BJ (cell line): Measurements from ENCODE around the gene KIF16B. TPM values are rescaled to one million over a fixed set of nuclear protein-coding genes. Genes with fewer than 3 reads are reported as not detected.

ENCODE experiments used
- CTCF ChIA-PET: fragments of 350-600 bp; formaldehyde crosslinking; extraction: SDS; loops from one replicate; lab custom pipeline; 2021; ENCODE audit warnings: antibody characterized with exemption, inconsistent platforms; lab: Yijun Ruan, JAX
- POLR2A ChIA-PET: fragments of 300-600 bp; sonication (Branson Sonifier 250); formaldehyde crosslinking; extraction: SDS; loops from one replicate; lab custom pipeline; 2021; ENCODE audit warnings: antibody characterized with exemption; lab: Charles Lee
- DNase-seq: peaks from one replicate; pipeline ENCODE4 v3.0.0-alpha.2; 2011; ENCODE audit warnings: low read depth
- H3K27me3 ChIP-seq: 2 replicates; pipeline ENCODE4 v1.6.0; 2011; ENCODE audit warnings: low read length; ENCODE audit not compliant: control insufficient read depth, insufficient read depth
- H3K36me3 ChIP-seq: 2 replicates; pipeline ENCODE4 v1.5.1; 2011; ENCODE audit warnings: low read length; ENCODE audit not compliant: control insufficient read depth, insufficient read depth
- H3K4me3 ChIP-seq: 2 replicates; pipeline ENCODE4 v1.5.1; 2011; ENCODE audit warnings: low read depth, mild to moderate bottlenecking, control low read depth, low read length
- polyA plus RNA-seq: library from polyadenylated mRNA; depleted of rRNA; stranded (reverse); fragments of >200 nt; gene quantifications from 2 replicates; pipeline ENCODE4 v1.2.3, GENCODE V29; 2011
- TF ChIP-seq, protein P1 (sequence below): IDR thresholded peaks from 2 replicates; pipeline ENCODE4 v1.5.1; 2011; ENCODE audit warnings: low read depth, mild to moderate bottlenecking, control low read depth, inconsistent platforms, low read length, moderate library complexity; ENCODE audit not compliant: insufficient read depth

Gene KIF16B
- polyA plus RNA-seq, 1 experiment = 3.2 TPM

DNA sequence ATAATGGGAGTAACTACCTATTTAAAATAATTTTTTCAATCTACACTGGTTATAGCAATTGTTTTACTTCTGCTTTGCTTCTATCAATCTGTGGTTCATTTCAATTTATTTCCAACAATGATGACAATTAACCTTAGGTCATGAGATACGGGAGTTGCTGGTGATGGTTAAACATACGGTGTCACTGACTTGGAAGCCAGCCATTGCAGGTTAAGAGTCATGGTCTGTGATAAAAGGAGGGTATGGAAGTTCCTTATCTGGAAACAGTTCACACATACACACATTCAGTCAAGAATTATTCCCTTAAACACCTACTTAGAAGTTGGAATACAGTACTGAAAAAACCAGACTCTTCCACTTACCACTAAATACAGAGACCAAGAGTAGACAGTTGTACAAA, 180.0 kb downstream of the KIF16B start:
- Histone ChIP-seq H3K36me3 (no peaks in the 10 kb centered on the region; the same call in 1 of the 2 replicates), H3K4me3 (no peak overlapping the region), H3K27me3 (no peaks in the 10 kb centered on the region)
- no peak for DNase-seq
- ChIA-PET CTCF (no interaction called here), POLR2A (no interaction called here)
- TF ChIP-seq, protein P1, sequence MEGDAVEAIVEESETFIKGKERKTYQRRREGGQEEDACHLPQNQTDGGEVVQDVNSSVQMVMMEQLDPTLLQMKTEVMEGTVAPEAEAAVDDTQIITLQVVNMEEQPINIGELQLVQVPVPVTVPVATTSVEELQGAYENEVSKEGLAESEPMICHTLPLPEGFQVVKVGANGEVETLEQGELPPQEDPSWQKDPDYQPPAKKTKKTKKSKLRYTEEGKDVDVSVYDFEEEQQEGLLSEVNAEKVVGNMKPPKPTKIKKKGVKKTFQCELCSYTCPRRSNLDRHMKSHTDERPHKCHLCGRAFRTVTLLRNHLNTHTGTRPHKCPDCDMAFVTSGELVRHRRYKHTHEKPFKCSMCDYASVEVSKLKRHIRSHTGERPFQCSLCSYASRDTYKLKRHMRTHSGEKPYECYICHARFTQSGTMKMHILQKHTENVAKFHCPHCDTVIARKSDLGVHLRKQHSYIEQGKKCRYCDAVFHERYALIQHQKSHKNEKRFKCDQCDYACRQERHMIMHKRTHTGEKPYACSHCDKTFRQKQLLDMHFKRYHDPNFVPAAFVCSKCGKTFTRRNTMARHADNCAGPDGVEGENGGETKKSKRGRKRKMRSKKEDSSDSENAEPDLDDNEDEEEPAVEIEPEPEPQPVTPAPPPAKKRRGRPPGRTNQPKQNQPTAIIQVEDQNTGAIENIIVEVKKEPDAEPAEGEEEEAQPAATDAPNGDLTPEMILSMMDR = no peak

DNA sequence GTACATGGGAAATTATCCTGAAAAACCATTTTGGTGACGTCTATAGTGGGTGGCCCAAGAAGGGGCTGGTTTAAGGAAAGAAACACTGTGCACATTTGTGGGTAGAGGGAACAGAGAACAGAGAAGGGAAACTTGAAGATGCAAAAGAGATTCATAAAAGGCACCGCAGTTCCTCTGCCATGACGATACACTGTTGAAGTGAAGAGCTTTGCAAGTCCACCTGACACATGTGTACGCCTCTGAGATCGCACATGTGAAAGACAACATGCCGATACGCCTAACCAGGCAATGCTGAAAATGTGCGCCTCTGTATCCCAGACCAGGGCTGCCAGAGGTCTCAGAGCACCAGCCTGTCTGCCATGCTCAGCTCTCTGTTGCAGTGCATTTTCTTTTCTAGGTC, 180.9 kb downstream of the KIF16B start:
- ChIA-PET CTCF (no interaction called here), POLR2A (no interaction called here)
- no peaks in the 10 kb centered on the region; the same call in 1 of the 2 replicates for H3K36me3 ChIP-seq
- TF ChIP-seq, protein P1 = no peak
- no peak for DNase-seq
- no peaks in the 10 kb centered on the region for H3K27me3 ChIP-seq
- H3K4me3 ChIP-seq = no peak overlapping the region

- TF ChIP-seq, protein P1 = no peak
- no peak for DNase-seq
- POLR2A ChIA-PET = no interaction called here
Observed at GRCh38 chr20:16390991-16391390, 182.3 kb downstream of the KIF16B start.

DNA sequence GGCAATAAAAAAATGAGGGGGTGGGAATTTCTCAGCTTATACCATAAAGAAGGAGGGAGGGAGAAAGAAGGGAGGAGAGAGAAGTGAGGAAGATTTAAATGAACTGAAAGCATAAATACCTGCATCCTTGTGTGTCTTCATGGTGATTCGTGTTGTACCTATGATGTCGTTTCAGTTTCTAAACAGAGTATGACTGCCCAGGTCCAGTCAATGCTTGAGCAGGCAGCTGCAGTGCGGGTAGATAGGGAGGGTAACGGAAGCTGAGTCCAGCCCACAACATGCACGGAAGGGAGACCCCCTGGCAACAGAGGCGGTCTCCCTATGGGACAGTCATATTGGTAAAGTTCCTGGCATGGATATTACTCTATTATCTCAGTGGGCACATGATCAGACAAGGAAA, 184.5 kb downstream of the KIF16B start:
- TF ChIP-seq, protein P1 = no peak
- Histone ChIP-seq H3K27me3 (no peaks in the 10 kb centered on the region), H3K4me3 (no peak overlapping the region), H3K36me3 (no peaks in the 10 kb centered on the region; the same call in 1 of the 2 replicates)
- CTCF ChIA-PET = no interaction called here
- no peak for DNase-seq
- POLR2A ChIA-PET = no interaction called here

More at GRCh38 chr20:16390991-16391390, 182.3 kb downstream of the KIF16B start:
- Histone ChIP-seq H3K36me3 (no peaks in the 10 kb centered on the region; the same call in 1 of the 2 replicates), H3K4me3 (no peak overlapping the region), H3K27me3 (no peaks in the 10 kb centered on the region)
- CTCF ChIA-PET = interaction anchor here (1.3 kb wide), 1 partner anchor 84 kb away, joined by 3 read pairs; no protein-coding TSS in a partner anchor

DNA sequence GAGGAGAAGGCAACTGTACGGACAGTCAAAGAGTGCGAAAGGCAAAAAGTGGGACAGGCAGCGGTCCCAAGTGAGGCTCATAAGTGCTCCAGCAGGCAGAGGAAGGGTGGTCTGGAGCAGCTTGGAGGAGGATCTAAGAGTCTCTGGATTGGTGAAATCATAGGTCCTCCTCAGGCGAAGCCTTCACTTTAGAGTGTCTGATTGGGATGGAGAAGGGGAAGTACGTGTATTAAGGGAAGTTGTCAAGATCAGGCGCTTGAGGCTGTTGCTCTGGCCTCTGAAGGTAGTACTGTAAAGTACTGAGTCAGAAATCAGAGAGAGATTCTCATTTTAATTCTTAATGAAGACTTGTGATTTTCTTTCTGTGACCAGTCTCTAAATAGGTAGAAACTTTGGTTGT, 185.6 kb downstream of the KIF16B start:
- POLR2A ChIA-PET = no interaction called here
- Histone ChIP-seq H3K27me3 (no peaks in the 10 kb centered on the region), H3K36me3 (no peaks in the 10 kb centered on the region; the same call in 1 of the 2 replicates), H3K4me3 (no peak overlapping the region)
- CTCF ChIA-PET = no interaction called here
- TF ChIP-seq, protein P1 = no peak
- no peak for DNase-seq
